ENCODE results near the gene NPAS2.

Gene NPAS2

DNA sequence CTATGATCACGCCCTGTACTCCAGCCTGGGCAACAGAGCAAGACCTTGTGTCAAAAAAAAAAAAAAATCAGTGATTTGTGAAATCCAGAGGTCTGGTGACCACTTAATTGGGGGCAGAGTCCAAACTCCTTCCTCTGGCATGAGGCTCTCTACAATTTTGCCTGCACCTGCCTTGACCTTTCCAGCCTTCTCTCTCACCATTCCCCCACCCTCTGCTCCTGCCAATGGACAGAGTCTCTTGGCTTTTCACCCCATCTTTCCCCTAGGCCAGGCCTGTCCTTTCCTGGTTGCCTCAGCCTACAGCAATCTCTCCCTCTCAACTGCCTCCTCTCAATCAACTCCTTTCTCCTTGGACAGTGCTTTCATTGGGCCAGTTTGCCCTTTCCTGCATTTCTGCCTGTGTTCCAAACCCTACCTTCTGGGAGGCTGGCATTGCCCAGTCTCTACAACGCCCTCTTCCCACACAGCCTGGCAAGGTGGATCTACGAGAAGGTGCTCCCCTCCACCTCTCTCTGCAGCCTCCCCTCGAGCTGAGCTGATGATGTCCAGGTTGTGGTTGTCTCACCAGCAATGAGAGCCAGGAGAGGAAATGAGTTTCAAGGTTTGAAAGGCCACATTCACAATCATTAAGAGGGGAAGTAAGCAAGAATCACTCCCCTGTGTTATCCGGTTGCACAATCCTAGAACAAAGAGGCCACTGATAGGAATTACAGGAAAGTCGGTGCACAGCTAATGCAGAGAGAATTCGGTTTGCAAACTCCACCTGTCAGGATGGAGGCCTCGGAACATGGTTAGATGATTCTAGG lies 39.5 kb upstream of the NPAS2 start:
- TF ChIP-seq CTCF (IDR thresholded peaks at IDR 0.05; ENCODE audit: control insufficient read depth, extremely low read depth, insufficient read depth), result no peak
- no peak for DNase-seq (ENCODE audit: low read depth)
- H3K4me3 ChIP-seq (ENCODE audit: low read depth, low read length), result no peak overlapping the region

DNA sequence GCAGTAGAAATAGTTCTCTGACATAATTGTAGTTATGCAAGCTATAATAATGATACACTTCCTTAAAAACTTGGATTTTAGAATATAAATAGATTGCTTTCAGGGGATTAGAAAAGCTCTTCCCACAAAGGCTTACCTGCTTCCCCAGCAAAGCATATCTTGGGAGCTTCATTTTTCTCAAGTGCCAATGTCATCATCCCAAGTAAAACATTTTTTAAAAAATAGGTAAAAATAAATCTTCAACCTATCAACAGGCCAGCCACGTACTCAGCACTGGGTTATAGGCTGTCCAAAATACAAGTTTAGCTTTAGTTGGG lies 39.0 kb upstream of the NPAS2 start:
- H3K4me3 ChIP-seq (ENCODE audit: low read depth, low read length), result no peak overlapping the region
- TF ChIP-seq CTCF (IDR thresholded peaks at IDR 0.05; ENCODE audit: control insufficient read depth, extremely low read depth, insufficient read depth), result no peak
- DNase-seq (ENCODE audit: low read depth), result no peak

GRCh38 chr2:100781523-100782379 lies 38.2 kb upstream of the NPAS2 start:
- no peak for DNase-seq (ENCODE audit: low read depth)
- no peak overlapping the region for H3K4me3 ChIP-seq (ENCODE audit: low read depth, low read length)
- no peak for TF ChIP-seq CTCF (IDR thresholded peaks at IDR 0.05; ENCODE audit: control insufficient read depth, extremely low read depth, insufficient read depth)

- TF ChIP-seq CTCF (IDR thresholded peaks at IDR 0.05; ENCODE audit: control insufficient read depth, extremely low read depth, insufficient read depth), result no peak
- DNase-seq (ENCODE audit: low read depth), result no peak
Observed at GRCh38 chr2:100782380-100782878, 37.5 kb upstream of the NPAS2 start.

GRCh38 chr2:100783987-100784386 lies 36.0 kb upstream of the NPAS2 start:
- TF ChIP-seq CTCF (IDR thresholded peaks at IDR 0.05; ENCODE audit: control insufficient read depth, extremely low read depth, insufficient read depth), result no peak
- no peak for DNase-seq (ENCODE audit: low read depth)
- no peak overlapping the region for H3K4me3 ChIP-seq (ENCODE audit: low read depth, low read length)

More at GRCh38 chr2:100782380-100782878, 37.5 kb upstream of the NPAS2 start:
- H3K4me3 ChIP-seq (ENCODE audit: low read depth, low read length), result no peak overlapping the region

DNA sequence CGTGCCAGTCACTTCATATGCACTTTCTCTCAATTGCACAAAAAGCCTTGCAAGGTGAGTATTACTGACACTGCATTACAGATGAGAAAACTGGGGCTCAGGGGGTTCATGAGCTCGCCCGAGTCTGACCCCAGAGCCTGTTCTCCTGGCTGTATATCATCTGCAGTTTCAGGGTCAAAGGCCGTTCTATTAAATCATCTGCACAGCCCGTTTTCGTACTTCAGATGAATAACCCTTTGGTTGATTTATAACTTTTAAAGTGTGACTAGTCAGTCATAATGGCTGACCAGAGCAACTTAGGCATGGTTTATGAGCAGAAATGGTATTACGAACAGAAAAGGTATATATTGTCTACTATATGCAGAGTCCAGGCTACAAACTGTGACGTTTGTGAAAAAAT lies 35.3 kb upstream of the NPAS2 start:
- TF ChIP-seq CTCF (IDR thresholded peaks at IDR 0.05; ENCODE audit: control insufficient read depth, extremely low read depth, insufficient read depth), result no peak
- DNase-seq (ENCODE audit: low read depth), result no peak
- H3K4me3 ChIP-seq (ENCODE audit: low read depth, low read length), result no peak overlapping the region

Measured in LNCaP clone FGC (cell line).